VCaP (cell line): ENCODE results near the gene DCAF7.

ENCODE experiments used
- H3K27ac ChIP-seq: fragments of 450-650 bp; 2 replicates; pipeline ENCODE4 v1.5.1; 2017
- TF ChIP-seq, protein P1 (sequence below): fragments of 450-650 bp; conservative IDR thresholded peaks from 2 replicates; pipeline ENCODE4 v1.5.1; 2017; ENCODE audit warnings: mild to moderate bottlenecking, moderate library complexity

The DCAF7 gene

GRCh38 chr17:63542218-63542545 is 8.1 kb upstream of the DCAF7 start:
- TF ChIP-seq, protein P1, sequence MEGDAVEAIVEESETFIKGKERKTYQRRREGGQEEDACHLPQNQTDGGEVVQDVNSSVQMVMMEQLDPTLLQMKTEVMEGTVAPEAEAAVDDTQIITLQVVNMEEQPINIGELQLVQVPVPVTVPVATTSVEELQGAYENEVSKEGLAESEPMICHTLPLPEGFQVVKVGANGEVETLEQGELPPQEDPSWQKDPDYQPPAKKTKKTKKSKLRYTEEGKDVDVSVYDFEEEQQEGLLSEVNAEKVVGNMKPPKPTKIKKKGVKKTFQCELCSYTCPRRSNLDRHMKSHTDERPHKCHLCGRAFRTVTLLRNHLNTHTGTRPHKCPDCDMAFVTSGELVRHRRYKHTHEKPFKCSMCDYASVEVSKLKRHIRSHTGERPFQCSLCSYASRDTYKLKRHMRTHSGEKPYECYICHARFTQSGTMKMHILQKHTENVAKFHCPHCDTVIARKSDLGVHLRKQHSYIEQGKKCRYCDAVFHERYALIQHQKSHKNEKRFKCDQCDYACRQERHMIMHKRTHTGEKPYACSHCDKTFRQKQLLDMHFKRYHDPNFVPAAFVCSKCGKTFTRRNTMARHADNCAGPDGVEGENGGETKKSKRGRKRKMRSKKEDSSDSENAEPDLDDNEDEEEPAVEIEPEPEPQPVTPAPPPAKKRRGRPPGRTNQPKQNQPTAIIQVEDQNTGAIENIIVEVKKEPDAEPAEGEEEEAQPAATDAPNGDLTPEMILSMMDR: no peak

DNA sequence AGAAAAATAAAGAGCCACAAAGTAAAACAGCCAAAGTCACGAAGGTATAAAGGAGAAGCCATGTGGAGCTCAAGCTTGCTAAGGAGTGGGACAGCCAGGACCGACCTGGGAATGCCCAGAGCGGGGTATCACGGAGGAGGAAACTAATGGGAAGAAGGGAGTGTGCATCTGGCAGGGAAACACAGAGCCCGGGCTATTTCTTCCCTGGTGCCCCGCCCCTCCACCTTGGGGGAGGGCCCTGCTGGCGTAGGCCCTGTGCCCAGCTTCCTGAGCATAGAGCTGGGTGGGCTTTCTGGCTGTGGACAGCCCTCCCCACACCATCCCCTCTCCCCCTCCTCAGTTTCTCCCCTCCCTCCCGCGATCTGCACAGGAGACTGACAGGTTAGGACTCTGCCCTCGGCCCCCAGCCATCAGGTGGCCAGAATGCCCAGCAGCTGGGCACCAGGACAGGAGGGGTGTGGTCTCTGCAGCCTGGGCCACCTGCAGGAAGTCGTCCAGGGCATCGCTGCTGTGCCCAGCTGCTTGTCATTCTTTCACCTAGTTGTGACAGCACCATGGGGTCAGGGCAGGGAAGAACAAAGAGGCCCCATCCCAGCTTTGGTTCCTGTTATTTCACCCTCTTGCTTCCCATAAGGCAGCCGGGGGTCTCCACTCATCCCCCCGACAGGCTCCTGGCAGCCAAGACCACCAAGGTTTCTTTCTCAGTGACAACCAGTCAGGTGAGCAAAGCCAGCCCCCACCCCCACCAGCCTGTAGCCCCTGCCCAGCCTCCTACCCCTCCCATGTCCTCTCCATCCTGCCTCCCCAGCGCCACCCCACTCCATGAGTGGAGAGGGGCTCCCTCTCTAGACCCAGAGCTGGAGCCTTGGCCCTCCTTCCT is 7.1 kb upstream of the DCAF7 start:
- no peak overlapping the region for H3K27ac ChIP-seq
- TF ChIP-seq, protein P1: no peak

More at GRCh38 chr17:63542218-63542545, 8.1 kb upstream of the DCAF7 start:
- no peak overlapping the region for H3K27ac ChIP-seq

DNA sequence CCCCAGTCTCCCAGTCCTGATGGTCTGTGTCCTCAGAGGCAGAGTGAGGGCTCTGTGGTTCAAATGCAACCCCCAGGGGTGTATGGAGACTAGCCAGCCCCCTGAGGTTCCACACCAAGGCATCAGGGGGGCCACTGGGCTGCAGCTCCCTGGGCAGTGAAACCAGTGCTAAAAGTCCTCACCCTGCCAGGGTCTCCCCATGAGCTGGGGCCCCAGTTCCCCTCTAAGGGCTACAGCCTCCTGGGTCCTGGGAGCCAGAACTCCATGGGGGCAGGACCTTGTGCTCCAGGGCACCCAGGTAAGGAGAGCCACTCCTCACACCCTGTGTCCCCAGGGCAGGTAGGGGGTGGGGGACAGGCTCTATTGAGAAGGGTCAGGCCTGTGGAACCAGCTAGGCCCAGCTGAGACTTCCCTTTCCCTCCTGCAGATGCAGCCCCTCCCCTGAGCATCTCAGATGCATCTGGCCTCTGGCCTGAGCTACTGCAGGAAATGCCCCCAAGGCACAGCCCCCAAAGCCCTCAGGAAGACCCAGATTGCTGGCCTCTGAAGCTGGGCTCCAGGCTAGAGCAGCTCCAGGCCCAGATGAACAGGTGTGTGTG is 6.4 kb upstream of the DCAF7 start:
- no peak overlapping the region for H3K27ac ChIP-seq
- TF ChIP-seq, protein P1: no peak

GRCh38 chr17:63544467-63545301 is 5.6 kb upstream of the DCAF7 start:
- TF ChIP-seq, protein P1: no peak

GRCh38 chr17:63546308-63547082 is 3.8 kb upstream of the DCAF7 start:
- no peak overlapping the region for H3K27ac ChIP-seq
- TF ChIP-seq, protein P1: no peak

More at GRCh38 chr17:63544467-63545301, 5.6 kb upstream of the DCAF7 start:
- no peak overlapping the region for H3K27ac ChIP-seq

GRCh38 chr17:63547083-63547523 is 3.2 kb upstream of the DCAF7 start:
- TF ChIP-seq, protein P1: no peak
- no peak overlapping the region for H3K27ac ChIP-seq
